Right cardiac atrium (tissue), 5 donors: ENCODE measurements around the gene ZNF674. TPM values are rescaled to one million over a fixed set of nuclear protein-coding genes. Genes with fewer than 3 reads are reported as not detected.
A peak's percentile ranks its signal among the peaks of the same experiment; 100 is the strongest.
"Not testable (repeated sequence)": the region's sequence is repeated elsewhere in the genome, so short reads cannot be mapped to it uniquely, and the experiment has no call there.

Source experiments
- ATAC-seq, 2 donors: fragments of 200-7000 bp; cut with Tn5 transposase; one replicate each; pipeline versions ENCODE4 v1.8.0 to v1.9.1; 2020; ENCODE audit warnings: moderate library complexity in 2 of 2, mild to moderate bottlenecking in 1 of 2
- DNase-seq, 3 donors: peaks; one replicate each; pipeline ENCODE4 v3.0.0-alpha.2; 2020
- H3K27ac ChIP-seq: one replicate; pipeline ENCODE4 v1.5.1; 2013; ENCODE audit warnings: mild to moderate bottlenecking, low read length, control low read depth, moderate library complexity
- H3K27me3 ChIP-seq: one replicate; pipeline ENCODE4 v1.6.1; 2013; ENCODE audit not compliant: control insufficient read depth, insufficient read depth
- H3K4me1 ChIP-seq: one replicate; pipeline ENCODE4 v1.6.1; 2013; ENCODE audit warnings: low read length; ENCODE audit not compliant: control insufficient read depth, insufficient read depth
- H3K4me3 ChIP-seq: one replicate; pipeline ENCODE4 v1.5.1; 2013; ENCODE audit warnings: low read length, control low read depth
- H3K9me3 ChIP-seq: one replicate; pipeline ENCODE4 v1.6.1; 2013; ENCODE audit warnings: low read length; ENCODE audit not compliant: control insufficient read depth
- WGBS: extraction: QIAGEN DNeasy Blood & Tissue Kit; methylation state at CpG from one replicate; pipeline ENCODE4 v1.1.7; 2013; 5-methylcytosine and 5-hydroxymethylcytosine counted together
- intact Hi-C, 4 donors: fragments of 100-400 bp; cut with DNase I; formaldehyde crosslinking; loops; one replicate each; pipeline versions ENCODE4 v1.11.0 to v1.14.0; 2022 to 2023
- polyA plus RNA-seq: library from polyadenylated mRNA; stranded (reverse); fragments of 200-250 nt; gene quantifications from one replicate; pipeline ENCODE4 v1.2.3, GENCODE V29; 2013
- total RNA-seq, 4 donors: library from RNA; stranded (reverse); fragmentation: NEBNext Ultra II Directional; extraction: Animal tissue kit (Norgen Biotek cat#: 25700); gene quantifications; one replicate each; pipeline ENCODE4 v1.2.1, GENCODE V29; 2021
- donor health status: healthy with polysubstance abuse.
- donor health status: DM: no; HTN: yes; CAD: no.
- donor health status: DM: no; HTN: no; CAD: no.
- donor health status: DM: no; HTN: yes; CAD: no; lungs with severe emphysema.
- donor health status: DM: yes; HTN: yes; CAD: no.

The ZNF674 gene
- total and polyA plus RNA-seq, 5 donors, result 1.4 to 3.2 (median 2.9) TPM

DNA sequence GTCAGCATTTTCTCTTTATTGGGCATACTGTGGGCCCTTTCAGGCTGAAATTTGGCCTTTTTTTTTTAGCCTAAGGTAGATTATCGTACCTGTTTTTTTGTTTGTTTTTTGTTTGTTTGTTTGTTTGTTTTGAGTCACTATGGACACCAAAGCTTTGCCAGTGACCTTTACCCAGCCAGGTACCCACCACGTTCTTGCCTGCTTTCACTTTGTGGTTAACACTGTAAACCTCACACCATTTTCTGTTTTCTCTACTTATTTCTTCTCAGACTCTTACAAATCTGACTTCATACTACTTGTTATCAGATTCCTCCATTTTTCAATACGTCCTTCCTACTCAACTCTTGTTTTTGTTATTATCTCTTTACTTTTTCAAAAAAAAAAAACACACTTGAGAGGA is 81.5 kb downstream of the ZNF674 start:
- Histone ChIP-seq H3K9me3 (no peaks in the 10 kb centered on the region), H3K4me1 (no peaks in the 10 kb centered on the region), H3K27ac (no peak overlapping the region), H3K27me3 (no peaks in the 10 kb centered on the region), H3K4me3 (no peak overlapping the region)
- WGBS, result 61% methylated on average over 3 of the region's 3 CpGs
- intact Hi-C loops, result no loop called here
- DNase-seq (no peak), ATAC-seq (no peak)

DNA sequence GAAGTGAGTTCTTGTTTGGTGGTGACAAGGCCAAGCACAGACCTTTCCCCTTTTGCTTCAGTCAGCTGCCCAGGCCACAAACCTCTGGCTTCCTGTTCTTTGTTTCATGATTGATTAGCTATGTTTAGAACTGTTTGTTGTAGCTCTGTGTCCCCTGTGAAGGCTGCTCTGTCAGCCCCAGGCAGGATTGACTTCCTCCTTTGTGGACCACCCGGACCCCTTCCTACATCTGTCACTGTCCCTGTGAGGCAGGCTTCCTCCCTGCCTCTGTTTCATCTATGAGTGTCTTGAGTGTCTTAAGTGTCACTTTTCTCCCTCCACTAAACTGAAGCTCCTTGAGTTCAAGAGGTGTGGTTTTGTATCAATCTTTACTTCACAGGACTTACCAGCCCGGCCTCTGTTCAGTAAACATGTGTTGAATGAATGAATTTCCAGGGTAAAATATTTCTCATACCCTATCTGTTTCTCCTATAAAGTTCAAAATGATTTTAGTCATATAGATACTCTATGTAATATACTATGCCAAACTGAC is 83.5 kb downstream of the ZNF674 start:
- no peak overlapping the region for H3K4me3 ChIP-seq
- DNase-seq (no peak), ATAC-seq (peak in 1 of 2 donors; percentile 21)
- 65% methylated on average over 2 of the region's 2 CpGs for WGBS
- no peaks in the 10 kb centered on the region for H3K27me3 ChIP-seq
- intact Hi-C loops, result no loop called here
- H3K27ac ChIP-seq, result no peak overlapping the region
- no peaks in the 10 kb centered on the region for H3K4me1 ChIP-seq
- no peaks in the 10 kb centered on the region for H3K9me3 ChIP-seq

DNA sequence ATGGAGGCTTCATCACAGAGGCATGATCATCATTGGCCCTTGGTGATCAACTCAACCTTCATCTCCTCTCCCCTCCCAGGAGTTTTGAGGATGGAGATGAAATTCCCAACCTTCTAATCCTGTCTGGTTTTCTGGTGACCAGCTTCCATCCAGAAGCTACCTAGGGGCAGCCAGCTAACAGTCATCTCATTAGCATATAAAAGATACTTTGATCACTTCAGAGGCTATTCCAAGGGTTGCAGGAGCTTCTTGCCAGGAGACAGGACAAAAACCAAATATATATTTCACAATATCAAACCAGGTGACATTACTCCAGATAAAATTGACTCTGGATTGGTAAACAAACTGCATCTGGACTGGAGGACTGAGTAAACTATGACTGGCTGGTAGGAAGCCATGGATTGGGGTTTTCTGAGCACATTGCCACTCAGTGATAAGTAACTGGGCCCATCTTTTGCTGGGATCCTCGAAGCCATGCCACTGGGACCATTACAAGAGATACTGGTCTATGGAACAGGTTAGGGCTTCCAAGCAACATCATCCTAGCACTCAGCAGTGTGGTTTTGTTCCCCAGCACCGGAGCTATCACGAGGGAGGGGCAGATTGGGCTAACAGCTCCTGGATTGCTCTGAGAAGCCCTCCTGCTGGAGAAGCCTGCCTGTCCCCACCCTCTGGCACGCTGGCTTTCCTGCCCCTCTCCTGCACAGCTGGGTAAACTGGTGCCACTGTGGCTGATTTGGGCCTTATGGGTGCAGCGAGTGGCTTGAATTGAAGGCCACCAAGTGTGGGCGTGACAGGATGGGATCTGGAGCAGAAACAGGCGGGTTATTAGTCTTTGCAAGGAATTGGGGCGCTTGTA is 84.2 kb downstream of the ZNF674 start:
- peak in 1 of 2 donors; percentile 19 for ATAC-seq

DNA sequence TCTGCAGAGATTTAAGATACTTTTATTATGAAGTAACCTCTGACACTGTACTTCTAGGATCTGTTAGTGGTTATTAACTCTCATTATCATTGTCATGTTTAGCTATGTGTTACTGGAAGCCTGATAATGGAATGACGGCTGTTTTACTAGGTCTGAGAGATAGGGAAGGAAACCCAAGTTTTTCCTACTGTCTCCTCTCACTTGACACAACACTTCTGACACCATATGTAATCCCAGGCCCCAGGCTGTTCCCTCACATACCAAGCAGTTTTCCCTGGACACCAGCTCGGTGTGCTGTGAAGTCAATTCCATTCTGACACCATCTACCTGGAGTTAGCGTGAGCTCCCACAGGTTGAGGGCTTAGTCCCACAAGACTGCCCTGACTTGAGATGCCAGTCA is 85.6 kb downstream of the ZNF674 start:
- WGBS, result 63% methylated on average over 3 of the region's 3 CpGs

More for the DNA sequence above, 84.2 kb downstream of the ZNF674 start:
- H3K9me3 ChIP-seq, intact Hi-C loops, DNase-seq, H3K4me3 ChIP-seq, H3K27ac ChIP-seq, H3K27me3 ChIP-seq, H3K4me1 ChIP-seq: not testable (repeated sequence)
- 71% methylated on average over 8 of the region's 8 CpGs for WGBS

DNA sequence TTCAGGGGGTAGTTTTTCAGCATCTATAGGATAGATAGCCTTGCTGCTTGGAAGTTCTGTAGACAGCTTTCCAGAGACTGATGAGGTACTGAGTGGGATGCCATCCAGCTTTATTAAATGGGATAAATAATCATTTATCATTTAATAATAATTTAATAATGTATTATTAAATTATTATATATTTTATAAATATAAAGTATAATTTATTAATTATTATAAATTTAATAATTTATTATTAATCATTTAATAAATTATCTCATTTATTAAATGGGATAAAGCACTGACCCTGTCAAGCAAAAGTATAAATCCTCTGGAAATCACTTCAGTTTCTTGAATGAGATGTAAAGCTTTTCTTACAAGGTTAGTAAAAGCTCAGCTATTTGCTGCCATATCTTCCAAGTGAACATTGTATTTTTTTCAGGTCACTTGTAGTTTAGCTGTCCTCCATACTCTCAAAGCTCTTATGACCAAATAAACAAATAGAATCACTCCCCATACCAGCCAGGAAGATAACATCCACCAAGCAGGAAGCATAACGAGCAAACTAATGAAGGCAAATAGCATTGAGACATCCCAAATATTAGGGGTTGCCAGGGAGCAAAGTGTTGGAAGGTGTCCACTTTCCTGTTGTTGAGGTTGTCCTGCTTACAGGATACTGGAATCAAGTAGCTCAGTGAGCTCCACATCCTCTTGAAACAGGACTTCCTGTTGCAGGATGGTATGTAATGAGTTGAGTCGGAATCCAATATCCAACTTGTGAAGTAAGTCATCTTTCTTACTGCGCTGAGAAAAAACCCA is 88.9 kb downstream of the ZNF674 start:
- Histone ChIP-seq H3K4me3 (no peak overlapping the region), H3K27me3 (no peaks in the 10 kb centered on the region), H3K27ac (no peak overlapping the region), H3K4me1 (no peaks in the 10 kb centered on the region), H3K9me3 (no peaks in the 10 kb centered on the region)
- ATAC-seq (peak; percentile 51 to 80), DNase-seq (no peak)
- intact Hi-C loops, result no loop called here
- WGBS, result 52% methylated on average over 3 of the region's 3 CpGs

More for the DNA sequence above, 85.6 kb downstream of the ZNF674 start:
- DNase-seq (no peak), ATAC-seq (no peak)
- intact Hi-C loops, result no loop called here
- Histone ChIP-seq H3K9me3 (no peaks in the 10 kb centered on the region), H3K27ac (no peak overlapping the region), H3K4me3 (no peak overlapping the region), H3K27me3 (no peaks in the 10 kb centered on the region), H3K4me1 (no peaks in the 10 kb centered on the region)

Other genes starting within 250 kb of the ZNF674 start
- gene CHST7, start 28.3 kb upstream of the ZNF674 start, total RNA-seq, result 10 to 100 TPM; 12.8 to 41.5 (median 16.2) TPM
- 10.6 TPM for gene CHST7, start 28.3 kb upstream of the ZNF674 start, polyA plus RNA-seq
- gene SLC9A7, start 213.7 kb upstream of the ZNF674 start, total RNA-seq, result 1 to 10 TPM; 4.4 to 8.7 (median 6.1) TPM
- gene SLC9A7, start 213.7 kb upstream of the ZNF674 start, polyA plus RNA-seq, result 1.3 TPM